Activated naive CD8-positive, alpha-beta T cell treated with anti-CD3 and anti-CD28 coated beads, Interleukin-2, amount 10 ng/mL, durations not matched to agents 7 days and 5 days (primary cell): ENCODE results near the gene CSNK2A1. TPM values are rescaled to one million over a fixed set of nuclear protein-coding genes. Genes with fewer than 3 reads are reported as not detected.

Experiments
- ATAC-seq: fragments of 150-1000 bp; cut with Tn5 transposase; one replicate; pipeline ENCODE4 v1.10.0; 2021; ENCODE audit warnings: low read depth, moderate library complexity
- POLR2A ChIA-PET: fragments of 350-600 bp; sonication (Branson Sonifier 250); formaldehyde crosslinking; loops from one replicate; lab custom pipeline; 2021; ENCODE audit warnings: antibody characterized with exemption; lab: Charles Lee
- DNase-seq: peaks from one replicate; pipeline ENCODE4 v3.0.0; 2021
- H3K27ac Mint-ChIP-seq: one replicate; pipeline ENCODE4 v1.8.0; 2022; ENCODE audit warnings: mild to moderate bottlenecking, mixed read lengths
- H3K27me3 Mint-ChIP-seq: one replicate; pipeline ENCODE4 v1.8.0; 2022; ENCODE audit warnings: mild to moderate bottlenecking, moderate library complexity, mixed read lengths
- H3K36me3 Mint-ChIP-seq: one replicate; pipeline ENCODE4 v1.8.0; 2021; ENCODE audit warnings: mild to moderate bottlenecking, mixed read lengths
- H3K4me1 Mint-ChIP-seq: one replicate; pipeline ENCODE4 v1.8.0; 2021; ENCODE audit warnings: mixed read lengths
- H3K4me3 Mint-ChIP-seq: one replicate; pipeline ENCODE4 v1.8.0; 2022; ENCODE audit warnings: mild to moderate bottlenecking, moderate library complexity, mixed read lengths
- H3K9me3 Mint-ChIP-seq: one replicate; pipeline ENCODE4 v1.8.0; 2021; ENCODE audit warnings: mixed read lengths
- total RNA-seq, 2 experiments: library from RNA; stranded (reverse); gene quantifications; one replicate each; pipeline ENCODE4 v1.2.3, GENCODE V29; 2021

The CSNK2A1 gene
- total RNA-seq, 2 experiments from 2014 or later: 113 to 114 TPM

DNA sequence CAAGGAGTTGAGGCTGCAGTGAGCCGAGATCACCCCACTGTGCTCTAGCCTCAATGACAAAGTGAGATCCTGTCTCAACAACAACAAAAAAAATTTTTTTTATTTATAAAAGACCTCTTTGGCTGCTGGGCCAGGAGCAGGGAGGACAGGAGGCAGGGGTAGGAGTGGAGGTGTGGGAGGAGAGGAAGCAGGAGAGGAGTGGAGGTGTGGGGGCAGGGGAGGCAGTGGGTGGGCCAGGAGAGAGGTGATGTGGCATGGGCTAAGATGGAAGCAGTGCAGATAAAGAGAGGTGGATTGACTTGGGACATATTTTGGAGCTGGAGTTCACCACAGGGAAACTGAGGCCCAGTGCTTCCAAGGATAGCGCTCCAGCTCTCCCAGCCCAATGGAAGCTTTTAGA, 13.4 kb upstream of the CSNK2A1 start:
- H3K4me1 Mint-ChIP-seq: peaks cover 1% of the 10 kb centered on the region
- POLR2A ChIA-PET: no interaction called here
- H3K9me3 Mint-ChIP-seq: no peaks in the 10 kb centered on the region
- no peaks in the 10 kb centered on the region for H3K36me3 Mint-ChIP-seq
- DNase-seq: no peak
- H3K27ac Mint-ChIP-seq: no peak overlapping the region
- no peak for ATAC-seq
- no peak overlapping the region for H3K4me3 Mint-ChIP-seq
- peaks cover 37% of the 10 kb centered on the region for H3K27me3 Mint-ChIP-seq

DNA sequence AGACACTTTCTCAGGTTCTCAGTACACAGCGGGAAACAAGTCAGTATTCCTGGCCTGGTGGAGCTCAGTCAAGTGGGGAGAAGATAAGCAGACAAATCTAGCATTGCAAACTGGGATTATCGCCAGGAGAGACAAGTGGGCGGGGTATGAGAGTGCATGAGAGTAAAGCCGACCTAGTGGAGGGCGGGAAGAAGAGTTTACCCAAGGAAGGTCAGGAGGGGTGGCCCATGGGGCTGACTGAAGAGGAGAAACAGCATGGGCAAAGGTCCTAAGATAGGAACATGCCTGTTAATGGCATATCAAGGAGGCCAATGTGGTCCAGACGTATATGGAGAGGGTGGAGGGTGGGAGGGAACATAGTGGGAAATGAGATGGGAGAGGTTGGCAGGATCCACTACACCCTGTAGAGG, 12.4 kb upstream of the CSNK2A1 start:
- Mint-ChIP-seq H3K4me3 (no peak overlapping the region), H3K27me3 (peaks cover 42% of the 10 kb centered on the region), H3K27ac (no peak overlapping the region), H3K4me1 (no peaks in the 10 kb centered on the region), H3K9me3 (no peaks in the 10 kb centered on the region), H3K36me3 (no peaks in the 10 kb centered on the region)
- ATAC-seq (no peak), DNase-seq (no peak)
- POLR2A ChIA-PET: no interaction called here

DNA sequence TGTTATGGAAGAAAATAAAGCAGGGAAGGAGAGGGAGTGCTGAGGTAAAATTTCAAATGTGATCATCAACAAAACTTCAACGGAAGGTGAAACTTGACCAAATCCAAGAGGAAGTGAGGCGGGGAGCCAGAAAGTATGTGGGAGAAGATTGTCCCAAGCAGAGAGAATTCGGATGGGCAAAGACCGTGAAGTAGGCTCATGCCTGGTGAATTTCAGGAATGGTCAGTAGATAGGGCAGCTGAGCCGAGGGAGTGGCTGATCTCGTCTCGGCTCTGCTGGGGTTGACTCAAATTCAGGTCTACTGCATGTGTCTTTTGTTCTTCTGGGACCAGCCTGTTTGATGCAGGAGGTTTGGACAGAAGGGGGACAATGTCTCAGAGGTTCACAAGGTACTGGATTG, 7.0 kb upstream of the CSNK2A1 start:
- H3K27me3 Mint-ChIP-seq: peaks cover 50% of the 10 kb centered on the region
- no peak overlapping the region for H3K4me3 Mint-ChIP-seq
- no peak overlapping the region for H3K27ac Mint-ChIP-seq

DNA sequence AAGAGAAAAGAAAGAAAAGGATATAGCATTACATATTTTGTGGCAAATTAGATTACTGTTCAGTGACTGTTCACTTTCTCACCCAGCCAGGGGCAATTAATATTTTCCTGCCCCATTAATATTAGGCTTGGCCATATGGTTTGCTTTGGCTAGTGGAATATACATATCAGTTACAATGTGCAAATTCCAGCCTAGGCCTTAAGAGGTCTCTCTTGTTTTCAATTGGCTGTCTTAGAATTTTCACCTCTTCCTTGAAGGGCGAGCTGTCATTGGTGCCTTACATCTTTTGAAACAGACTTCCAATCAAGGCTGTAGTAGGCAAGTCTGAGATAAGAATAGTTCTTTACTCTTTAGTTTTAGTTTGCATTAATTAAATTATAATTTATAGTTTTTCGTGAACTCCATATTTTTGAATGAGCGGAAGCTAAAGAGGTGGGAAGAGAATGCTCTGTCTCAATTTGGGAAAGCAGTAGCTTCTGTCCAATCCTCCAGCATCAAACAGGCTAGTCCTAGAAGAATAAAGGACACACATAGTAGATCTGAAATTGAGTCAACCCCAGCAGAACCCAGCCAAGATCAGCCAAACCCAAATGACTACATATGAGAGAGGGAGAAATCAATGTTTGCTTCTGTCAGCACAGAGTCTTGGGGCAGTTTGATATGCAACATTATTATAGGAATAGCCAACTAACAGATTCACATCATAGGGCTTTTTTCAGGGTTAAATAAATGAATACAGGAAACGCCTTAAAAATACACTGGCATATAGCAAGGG, 6.3 kb upstream of the CSNK2A1 start:
- no peak overlapping the region for H3K4me3 Mint-ChIP-seq
- no peak for DNase-seq
- ATAC-seq: no peak
- H3K27me3 Mint-ChIP-seq: peaks cover 48% of the 10 kb centered on the region
- no peaks in the 10 kb centered on the region for H3K36me3 Mint-ChIP-seq
- no peaks in the 10 kb centered on the region for H3K9me3 Mint-ChIP-seq
- POLR2A ChIA-PET: no interaction called here
- no peaks in the 10 kb centered on the region for H3K4me1 Mint-ChIP-seq
- H3K27ac Mint-ChIP-seq: no peak overlapping the region

More for the DNA sequence above, 7.0 kb upstream of the CSNK2A1 start:
- H3K9me3 Mint-ChIP-seq: no peaks in the 10 kb centered on the region
- H3K36me3 Mint-ChIP-seq: no peaks in the 10 kb centered on the region
- H3K4me1 Mint-ChIP-seq: no peaks in the 10 kb centered on the region
- no peak for DNase-seq
- POLR2A ChIA-PET: no interaction called here
- no peak for ATAC-seq

DNA sequence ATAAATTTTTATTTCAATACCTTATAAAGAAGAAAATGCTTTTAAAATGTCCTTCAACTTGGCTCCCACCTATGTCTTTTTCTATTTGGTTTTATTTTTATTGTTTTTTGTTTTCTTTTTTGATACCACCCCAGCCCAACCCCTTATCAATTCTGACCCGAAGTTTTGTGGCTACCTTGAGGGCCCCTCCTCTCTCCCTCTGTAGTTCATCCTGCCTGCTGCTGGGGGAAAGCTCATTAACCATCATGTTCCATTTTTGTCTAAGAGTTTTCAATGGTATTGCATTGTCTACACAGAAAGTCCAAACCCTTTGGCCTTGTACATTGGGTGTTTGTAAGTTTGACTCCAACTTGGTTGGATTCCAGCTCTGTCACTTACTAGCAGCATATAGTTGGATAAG, 5.3 kb upstream of the CSNK2A1 start:
- H3K27me3 Mint-ChIP-seq: peaks cover 42% of the 10 kb centered on the region
- POLR2A ChIA-PET: no interaction called here
- H3K4me3 Mint-ChIP-seq: no peak overlapping the region
- H3K36me3 Mint-ChIP-seq: peaks cover 6% of the 10 kb centered on the region
- H3K4me1 Mint-ChIP-seq: peaks cover 6% of the 10 kb centered on the region
- peaks cover 5% of the 10 kb centered on the region for H3K9me3 Mint-ChIP-seq
- no peak for ATAC-seq
- H3K27ac Mint-ChIP-seq: no peak overlapping the region
- no peak for DNase-seq

DNA sequence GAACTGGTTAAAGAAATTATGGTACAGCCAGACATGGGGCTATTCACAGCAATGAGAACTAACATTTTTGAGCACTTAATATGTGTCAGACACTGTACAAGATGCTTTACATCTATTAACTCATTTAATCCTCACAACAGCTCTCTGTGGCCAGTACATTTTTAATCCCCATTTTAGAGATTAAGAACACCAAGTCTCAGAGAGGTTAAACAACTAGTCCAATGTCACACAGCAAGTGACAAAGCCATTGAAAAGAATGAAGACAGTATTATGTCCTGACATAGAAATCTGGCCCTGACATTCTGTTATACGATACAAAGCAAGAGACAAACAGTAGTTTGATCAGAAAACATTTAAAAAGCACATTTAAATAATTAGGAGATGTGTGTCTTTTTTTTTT, 3.8 kb upstream of the CSNK2A1 start:
- Mint-ChIP-seq H3K4me3 (no peak overlapping the region), H3K27me3 (peaks cover 37% of the 10 kb centered on the region), H3K27ac (no peak overlapping the region), H3K36me3 (peaks cover 12% of the 10 kb centered on the region), H3K4me1 (peaks cover 10% of the 10 kb centered on the region), H3K9me3 (peaks cover 5% of the 10 kb centered on the region)
- ATAC-seq (no peak), DNase-seq (no peak)
- POLR2A ChIA-PET: no interaction called here

DNA sequence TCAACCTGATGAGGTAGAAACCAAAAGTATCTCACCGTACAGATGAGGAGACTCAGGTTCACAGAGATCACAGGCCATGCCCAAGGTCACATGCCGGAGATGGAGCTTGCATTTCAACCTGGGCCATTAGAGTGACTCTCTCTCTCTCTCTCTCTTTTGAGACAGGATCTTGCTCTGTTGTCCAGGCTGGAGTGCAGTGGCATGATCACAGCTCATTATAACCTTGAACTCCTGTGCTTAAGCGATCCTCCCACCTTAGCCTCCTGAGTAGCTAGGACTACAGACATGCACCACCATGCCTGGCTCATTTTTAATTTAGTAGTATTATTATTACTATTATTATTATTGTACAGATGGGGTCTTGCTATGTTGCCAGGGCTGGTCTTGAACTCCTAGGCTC, 2.8 kb upstream of the CSNK2A1 start:
- H3K4me1 Mint-ChIP-seq: peaks cover 15% of the 10 kb centered on the region
- no peak for DNase-seq
- H3K4me3 Mint-ChIP-seq: no peak overlapping the region
- peaks cover 12% of the 10 kb centered on the region for H3K36me3 Mint-ChIP-seq
- H3K9me3 Mint-ChIP-seq: peaks cover 5% of the 10 kb centered on the region
- ATAC-seq: no peak
- POLR2A ChIA-PET: no interaction called here
- H3K27ac Mint-ChIP-seq: no peak overlapping the region
- H3K27me3 Mint-ChIP-seq: peaks cover 27% of the 10 kb centered on the region

DNA sequence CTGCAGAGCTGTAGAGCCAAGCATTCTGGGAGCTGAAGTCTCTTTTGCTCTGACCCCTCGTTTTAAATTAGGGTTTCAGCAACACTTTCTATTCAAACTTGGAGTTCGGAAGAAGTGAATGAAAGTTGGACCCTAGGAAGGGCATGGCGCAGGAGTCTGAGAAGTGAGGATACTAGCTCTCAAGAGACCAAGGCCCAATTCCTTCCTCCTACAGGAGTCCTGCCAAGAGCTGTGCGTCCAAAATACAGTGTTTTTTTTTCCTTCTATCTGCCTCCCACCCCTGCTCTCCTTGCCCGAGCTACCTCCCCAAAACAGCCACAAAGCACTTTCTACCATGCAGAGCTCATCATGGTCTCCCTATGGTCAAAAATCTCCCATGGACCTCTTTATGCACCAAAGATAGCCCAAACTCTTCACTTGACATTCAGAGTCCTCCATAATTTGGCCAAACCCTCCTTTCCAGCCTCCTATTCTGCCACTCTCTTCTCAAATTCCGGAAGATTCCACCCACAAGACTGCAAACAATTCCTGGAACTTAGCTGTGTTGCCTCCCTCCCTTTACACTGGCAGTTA, 649 bp upstream of the CSNK2A1 start:
- Mint-ChIP-seq H3K36me3 (peaks cover 30% of the 10 kb centered on the region), H3K4me1 (peaks cover 25% of the 10 kb centered on the region)

DNA sequence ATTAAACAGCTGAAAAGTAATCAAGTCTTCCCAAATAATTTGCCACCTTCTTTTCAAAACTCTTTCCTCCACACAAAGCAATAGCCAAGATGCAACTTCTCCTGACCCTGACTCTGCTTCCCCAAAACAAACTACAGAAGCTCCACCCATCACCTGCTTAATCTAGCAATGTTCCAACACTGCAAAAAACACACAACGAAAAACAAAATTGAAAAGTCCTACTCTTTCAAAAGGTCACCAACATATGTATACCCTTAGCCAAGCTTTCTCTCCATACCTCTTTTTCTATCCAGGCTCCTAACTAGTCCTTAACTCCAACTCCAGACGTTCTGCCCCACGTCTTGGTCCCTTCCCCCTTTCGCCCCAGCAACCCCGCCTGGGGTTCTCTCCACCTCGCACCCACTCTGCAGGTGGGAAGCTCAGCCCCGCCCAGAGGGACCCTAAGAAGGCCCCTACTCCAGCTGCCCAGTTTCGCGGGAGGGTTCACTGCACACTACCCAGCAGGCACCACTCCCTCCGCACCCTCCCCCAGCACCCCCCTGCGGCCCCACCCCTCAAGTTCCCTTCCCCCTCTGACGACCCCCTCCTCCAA, 717 bp downstream of the CSNK2A1 start:
- DNase-seq: no peak
- H3K27me3 Mint-ChIP-seq: peaks cover 4% of the 10 kb centered on the region
- peak overlapping the region; percentile 98 for H3K27ac Mint-ChIP-seq
- H3K36me3 Mint-ChIP-seq: peaks cover 40% of the 10 kb centered on the region
- POLR2A ChIA-PET: interaction anchor here (1.1 to 2.3 kb wide), 5 partner anchors 104 to 246 kb away, joined by 3 to 8 read pairs (median 5); partner anchors contain the start of genes TRIB3 and ZCCHC3
- H3K4me3 Mint-ChIP-seq: peak overlapping the region; percentile 83
- peaks cover 34% of the 10 kb centered on the region for H3K4me1 Mint-ChIP-seq
- peaks cover 9% of the 10 kb centered on the region for H3K9me3 Mint-ChIP-seq
- ATAC-seq: peak; percentile 2

More for the DNA sequence above, 649 bp upstream of the CSNK2A1 start:
- Mint-ChIP-seq H3K27me3 (peaks cover 9% of the 10 kb centered on the region), H3K27ac (peak overlapping the region; percentile 98), H3K4me3 (peak overlapping the region; percentile 83), H3K9me3 (peaks cover 9% of the 10 kb centered on the region)
- no peak for ATAC-seq
- POLR2A ChIA-PET: interaction anchor here (0.9 to 2.3 kb wide), 3 partner anchors 36 to 163 kb away, joined by 3 to 8 read pairs (median 6); partner anchors contain the start of gene TRIB3
- no peak for DNase-seq

DNA sequence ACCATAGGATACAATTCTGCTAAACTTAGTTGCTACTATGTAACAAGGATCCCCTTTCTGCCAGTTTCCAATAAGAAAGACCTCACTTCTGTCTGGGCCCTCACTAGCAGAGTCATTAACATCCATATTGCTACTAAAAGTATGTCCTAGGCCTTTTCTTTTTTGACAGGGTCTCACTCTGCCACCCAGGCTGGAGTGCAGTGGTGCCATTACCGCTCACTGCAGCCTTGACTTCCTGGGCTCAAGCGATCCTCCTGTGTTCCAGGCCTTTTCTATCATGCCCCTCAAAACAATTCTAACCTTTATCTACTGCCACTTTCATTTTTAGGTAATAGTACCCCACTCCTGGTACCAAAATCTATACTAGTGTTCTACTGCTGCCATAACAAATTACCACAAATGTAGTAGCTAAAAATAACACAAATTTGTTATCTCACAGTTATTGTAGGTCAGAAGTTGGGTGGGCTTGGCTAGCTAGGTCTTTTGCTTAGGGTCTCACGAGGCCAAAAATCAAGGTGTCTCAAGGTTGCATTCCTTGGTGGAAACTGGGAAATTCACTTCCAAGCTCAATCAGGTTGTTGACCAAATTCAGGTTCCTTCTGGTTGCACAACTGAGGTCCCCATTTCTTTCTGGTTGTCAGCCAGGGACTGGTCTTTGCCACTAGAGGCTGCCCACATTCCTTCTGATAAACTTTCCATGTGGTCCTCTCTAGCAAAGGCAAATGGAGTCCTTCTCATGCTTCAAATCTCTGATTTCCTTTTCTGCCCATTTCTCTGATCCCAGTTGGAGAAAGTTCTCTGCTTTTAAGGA, 3.0 kb downstream of the CSNK2A1 start:
- peaks cover 44% of the 10 kb centered on the region for H3K36me3 Mint-ChIP-seq
- H3K27ac Mint-ChIP-seq: no peak overlapping the region
- no peak for ATAC-seq
- no peaks in the 10 kb centered on the region for H3K27me3 Mint-ChIP-seq
- no peak for DNase-seq
- H3K4me3 Mint-ChIP-seq: no peak overlapping the region
- peaks cover 44% of the 10 kb centered on the region for H3K4me1 Mint-ChIP-seq
- POLR2A ChIA-PET: no interaction called here
- H3K9me3 Mint-ChIP-seq: peaks cover 9% of the 10 kb centered on the region

DNA sequence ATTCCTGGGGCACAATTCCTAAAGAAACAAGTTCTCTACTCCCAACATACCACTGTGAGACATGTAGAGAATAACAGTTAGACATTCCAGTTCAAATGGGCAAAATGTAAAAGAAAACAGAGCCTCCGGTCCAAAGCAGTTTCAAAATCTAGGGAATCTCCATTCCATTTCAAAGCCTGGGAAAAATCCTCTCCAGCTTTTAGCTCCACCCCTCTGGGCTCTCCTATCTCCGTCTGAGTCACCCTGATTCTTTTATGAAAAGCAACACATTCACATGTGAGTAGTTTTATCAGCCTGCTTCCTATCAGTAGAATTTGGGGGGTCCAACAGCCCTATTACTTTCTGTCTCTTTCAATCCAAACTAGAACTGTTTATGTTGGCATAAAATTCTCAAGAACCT, 3.7 kb downstream of the CSNK2A1 start:
- H3K27me3 Mint-ChIP-seq: no peaks in the 10 kb centered on the region
- H3K4me1 Mint-ChIP-seq: peaks cover 47% of the 10 kb centered on the region
- ATAC-seq (no peak), DNase-seq (no peak)
- no peak overlapping the region for H3K27ac Mint-ChIP-seq
- H3K9me3 Mint-ChIP-seq: peaks cover 9% of the 10 kb centered on the region
- H3K4me3 Mint-ChIP-seq: no peak overlapping the region
- POLR2A ChIA-PET: no interaction called here
- H3K36me3 Mint-ChIP-seq: peaks cover 46% of the 10 kb centered on the region

DNA sequence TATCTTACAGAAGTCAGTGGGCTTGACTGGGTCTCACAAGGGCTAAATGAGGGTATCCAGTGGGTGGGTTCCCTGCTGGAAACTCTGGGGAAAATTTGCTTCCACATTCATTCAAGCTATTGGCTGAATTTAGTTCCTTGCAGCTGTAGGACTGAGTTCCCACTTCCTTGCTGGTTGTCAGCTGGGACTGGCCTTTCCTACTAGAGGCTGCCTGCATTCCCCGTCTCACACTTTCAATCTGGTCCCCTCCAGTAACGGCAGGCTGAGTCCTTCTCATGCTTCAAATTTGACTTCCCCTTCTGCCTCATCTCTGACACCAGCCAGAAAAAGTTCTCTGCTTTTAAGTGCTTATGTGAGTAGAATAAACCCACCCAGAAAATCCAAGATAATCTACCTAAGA, 4.4 kb downstream of the CSNK2A1 start:
- no peaks in the 10 kb centered on the region for H3K27me3 Mint-ChIP-seq
- ATAC-seq (no peak), DNase-seq (no peak)
- peaks cover 3% of the 10 kb centered on the region for H3K9me3 Mint-ChIP-seq
- H3K4me3 Mint-ChIP-seq: no peak overlapping the region
- POLR2A ChIA-PET: interaction anchor here (0.6 kb wide), 1 partner anchor 77 kb away, joined by 3 read pairs; no protein-coding TSS in a partner anchor
- no peak overlapping the region for H3K27ac Mint-ChIP-seq
- peaks cover 46% of the 10 kb centered on the region for H3K4me1 Mint-ChIP-seq
- H3K36me3 Mint-ChIP-seq: peaks cover 45% of the 10 kb centered on the region

DNA sequence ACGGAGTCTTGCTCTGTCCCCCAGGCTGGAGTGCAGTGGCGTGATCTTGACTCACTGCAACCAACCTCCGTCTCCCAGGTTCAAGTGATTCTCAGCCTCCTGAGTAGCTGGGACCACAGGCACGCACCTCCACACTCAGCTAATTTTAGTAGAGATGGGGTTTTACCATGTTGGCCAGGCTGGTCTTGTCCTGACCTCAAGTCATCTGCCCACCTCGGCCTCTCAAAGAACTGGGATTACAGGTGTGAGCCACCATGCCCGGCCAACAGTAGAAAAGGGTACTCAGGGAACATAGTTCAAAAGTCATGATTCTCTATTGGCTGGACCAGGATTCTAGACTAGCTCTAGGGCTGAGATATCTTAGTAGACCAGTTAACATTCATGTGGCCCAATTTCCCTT, 5.6 kb downstream of the CSNK2A1 start:
- ATAC-seq (no peak), DNase-seq (no peak)
- no peaks in the 10 kb centered on the region for H3K27me3 Mint-ChIP-seq
- H3K9me3 Mint-ChIP-seq: peaks cover 3% of the 10 kb centered on the region
- no peak overlapping the region for H3K4me3 Mint-ChIP-seq
- peaks cover 44% of the 10 kb centered on the region for H3K4me1 Mint-ChIP-seq
- peaks cover 42% of the 10 kb centered on the region for H3K36me3 Mint-ChIP-seq
- POLR2A ChIA-PET: no interaction called here
- no peak overlapping the region for H3K27ac Mint-ChIP-seq
